HG03060 (cell line): ENCODE results near the gene SPPL2B.

Source experiments
- ATAC-seq: cut with Tn5 transposase; IDR thresholded peaks from one replicate; pipeline ENCODE4 v1.9.1; 2021; ENCODE audit warnings: low read depth, moderate number of reproducible peaks; ENCODE audit not compliant: unreplicated experiment

Gene SPPL2B

DNA sequence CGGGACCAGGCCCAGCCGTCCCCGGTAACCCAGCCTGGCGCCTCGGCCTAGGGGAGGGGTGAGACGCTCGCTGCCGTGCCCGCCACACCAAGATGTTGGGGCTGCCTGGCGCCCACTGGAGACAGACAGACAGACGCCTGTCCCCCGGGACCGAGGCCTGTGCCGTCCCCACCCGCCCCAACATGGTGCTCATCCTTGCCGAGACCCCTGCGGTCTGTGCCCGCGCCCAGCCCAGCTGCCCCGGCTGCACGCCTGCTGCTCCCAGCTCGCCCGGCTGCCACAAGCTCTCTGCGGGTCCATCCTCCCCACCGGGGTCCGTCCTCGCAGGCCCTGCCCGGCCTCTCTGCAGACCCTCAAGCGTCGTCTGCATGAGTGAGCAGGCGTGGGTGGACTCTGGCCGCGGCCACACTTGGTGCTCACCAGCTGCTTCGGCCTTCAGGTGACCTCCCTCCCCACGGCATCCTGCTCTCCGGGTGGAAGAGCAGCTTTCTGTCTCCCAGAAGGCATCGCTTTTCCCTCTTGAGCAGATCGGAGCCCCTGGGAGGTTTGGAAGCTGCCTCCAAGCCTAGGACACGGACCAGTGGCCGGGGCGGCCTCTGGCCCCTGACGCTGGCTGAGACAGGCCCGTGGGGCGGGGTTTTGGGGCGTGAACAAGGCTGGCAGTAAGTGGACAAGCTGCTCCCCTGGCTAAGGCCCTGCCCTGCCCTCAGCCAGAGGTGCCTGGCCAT, 24.8 kb downstream of the SPPL2B start:
- ATAC-seq = no peak

DNA sequence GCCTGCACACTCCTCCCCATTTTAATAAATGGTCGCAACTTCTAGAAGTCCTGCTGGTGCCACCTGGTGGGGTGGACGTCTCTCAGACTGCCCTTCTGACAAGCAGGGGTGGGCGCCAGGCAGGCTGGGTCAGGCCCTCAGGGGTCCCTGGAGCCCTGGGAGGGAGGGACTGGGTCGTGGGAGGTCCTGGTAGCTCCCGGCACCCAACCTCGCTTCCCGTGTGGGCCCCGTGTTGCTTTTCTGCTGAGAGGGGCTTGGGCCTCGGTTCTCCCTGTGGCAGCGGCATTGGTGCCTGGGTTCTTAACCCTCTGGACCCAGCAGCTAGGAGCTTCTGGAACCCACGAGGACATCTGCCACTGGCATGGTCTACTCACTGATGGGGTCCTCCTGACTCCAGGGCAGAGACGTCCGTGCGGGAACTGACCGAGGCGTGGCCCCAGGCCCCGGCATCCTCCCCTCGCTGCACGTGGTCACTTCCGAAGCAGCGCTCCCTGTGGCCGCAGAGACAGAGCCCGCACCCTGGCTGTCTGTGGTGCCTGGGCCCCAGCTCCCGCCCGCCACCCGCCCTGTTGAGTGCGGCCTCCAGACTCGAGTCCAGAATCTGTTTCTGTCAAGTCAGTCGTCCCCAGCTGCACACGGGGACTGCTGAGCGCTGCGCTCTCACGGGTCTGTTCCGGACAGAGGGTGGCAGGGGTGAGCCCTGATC, 25.6 kb downstream of the SPPL2B start:
- no peak for ATAC-seq

DNA sequence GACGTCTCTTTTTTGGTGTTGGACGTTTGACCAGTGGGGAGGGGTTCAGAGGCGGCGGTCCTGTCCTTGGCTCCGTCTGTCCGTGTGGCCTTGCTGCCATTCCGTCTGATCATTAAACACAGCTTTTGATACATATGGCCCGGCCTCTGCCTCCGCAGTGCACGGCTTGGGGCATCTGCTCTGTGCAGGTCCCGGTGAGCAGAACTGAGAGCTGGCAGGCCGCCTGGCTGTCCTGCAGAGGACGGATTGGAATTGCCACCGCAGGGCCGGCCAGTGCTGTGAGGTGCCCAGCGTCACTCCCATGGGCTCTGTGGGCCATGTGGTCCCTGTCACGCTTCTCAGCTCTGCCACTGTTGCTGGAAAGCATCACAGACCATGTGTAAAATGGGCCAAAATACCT, 26.2 kb downstream of the SPPL2B start:
- no peak for ATAC-seq

DNA sequence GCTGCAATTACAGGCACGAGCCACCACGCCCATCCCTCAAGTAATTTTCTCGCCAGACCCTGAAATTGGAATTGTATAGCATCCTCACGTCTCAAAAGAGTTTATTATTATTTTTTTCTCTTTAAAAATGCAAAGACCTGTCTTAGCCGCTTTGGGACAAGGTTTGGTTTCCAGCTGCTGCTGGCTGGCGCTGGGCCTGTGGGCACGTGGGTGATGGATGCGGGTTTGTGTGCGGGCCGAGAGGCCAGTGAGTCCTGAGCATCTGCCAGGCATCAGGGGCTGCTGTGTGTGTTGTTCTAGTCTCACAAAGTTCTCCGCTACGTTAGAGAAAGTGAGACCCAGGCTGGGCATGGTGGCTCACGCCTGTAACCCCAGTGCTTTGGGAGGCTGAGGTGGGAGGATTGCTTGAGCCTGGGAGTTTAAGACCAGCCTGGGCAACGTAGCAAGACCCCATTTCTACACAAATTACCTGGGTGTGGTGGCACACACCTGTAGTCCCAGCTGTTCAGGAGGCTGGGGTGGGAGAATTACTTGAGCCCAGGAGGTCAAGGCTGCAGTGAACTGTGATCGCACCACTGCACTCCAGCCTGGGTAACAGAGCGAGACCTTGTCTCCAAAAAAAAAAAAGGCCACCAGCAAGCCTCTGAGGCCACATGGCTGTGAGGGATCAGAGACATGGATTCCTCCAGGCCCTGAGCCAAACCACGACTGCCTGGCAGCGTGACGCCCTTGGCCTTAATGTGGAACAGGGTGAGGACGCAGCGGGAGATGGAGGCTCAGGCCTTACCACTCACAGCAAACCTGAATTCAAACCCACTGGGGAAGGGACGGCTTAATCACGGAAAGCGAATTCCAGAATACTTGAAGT, 26.9 kb downstream of the SPPL2B start:
- ATAC-seq = no peak

DNA sequence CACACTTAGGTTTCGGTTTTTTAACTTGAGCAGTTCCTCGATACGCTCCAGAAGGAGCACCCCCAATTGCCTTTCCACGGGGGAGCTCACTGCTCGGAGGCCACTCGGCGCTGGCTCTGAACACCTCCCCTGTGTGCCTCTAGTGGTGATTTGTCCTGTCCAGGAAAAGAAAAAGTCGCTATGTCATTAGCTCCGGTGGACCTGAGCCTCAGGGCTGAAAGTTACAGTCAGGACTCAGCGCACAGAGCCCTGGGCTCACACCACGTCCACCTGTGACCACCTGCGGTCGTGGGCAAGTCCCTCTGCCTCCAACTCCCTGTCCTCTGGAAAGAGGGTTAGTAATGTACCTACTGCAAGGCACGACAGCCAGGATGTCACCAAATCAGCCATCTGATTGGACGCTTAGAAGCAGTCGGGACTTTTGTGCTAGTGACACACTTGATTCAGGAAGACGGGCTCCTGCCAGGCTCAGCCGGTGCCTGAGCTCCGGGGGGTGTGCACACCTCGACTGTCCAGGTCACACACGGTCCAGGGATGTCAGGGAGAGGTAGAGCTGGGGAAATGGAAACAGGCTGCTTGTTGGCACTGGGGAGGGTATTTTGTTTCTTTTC, 27.7 kb downstream of the SPPL2B start:
- no peak for ATAC-seq

DNA sequence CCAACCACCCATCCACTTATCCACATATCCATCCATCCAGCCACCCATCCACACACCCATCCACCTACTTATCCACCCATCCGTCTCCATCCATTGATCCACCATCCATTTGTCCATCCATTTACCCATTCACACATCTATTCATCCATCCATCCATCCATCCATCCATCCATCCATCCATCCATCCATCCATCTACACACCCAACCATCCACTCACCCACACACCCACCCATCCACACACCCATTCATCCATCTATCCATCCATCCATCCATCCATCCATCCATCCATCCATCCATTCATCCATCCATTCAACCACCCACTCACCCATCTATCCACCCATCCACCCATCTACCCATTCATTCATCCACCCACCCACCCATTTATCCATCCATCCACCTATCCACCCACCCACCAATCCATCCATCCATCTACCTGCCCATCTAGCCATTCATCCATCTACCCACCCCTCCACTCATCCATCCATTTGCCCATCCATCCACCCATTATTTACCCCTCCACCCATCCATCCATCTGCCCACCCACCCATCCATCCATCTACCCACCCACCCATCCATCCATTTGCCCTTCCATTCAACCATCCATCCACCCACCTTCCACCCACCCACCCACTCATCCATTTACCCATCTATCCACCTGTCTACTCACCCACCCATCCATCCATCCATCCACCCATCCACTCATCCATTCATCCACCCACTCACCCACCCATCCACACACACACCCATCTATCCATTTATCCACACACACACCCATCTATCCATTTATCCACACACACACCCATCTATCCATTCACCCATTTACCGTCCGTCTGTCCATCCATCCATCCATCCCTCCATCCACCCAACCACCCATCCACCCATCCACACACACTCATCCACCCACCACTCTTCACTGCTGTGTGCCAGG, 29.1 kb downstream of the SPPL2B start:
- ATAC-seq = no peak

DNA sequence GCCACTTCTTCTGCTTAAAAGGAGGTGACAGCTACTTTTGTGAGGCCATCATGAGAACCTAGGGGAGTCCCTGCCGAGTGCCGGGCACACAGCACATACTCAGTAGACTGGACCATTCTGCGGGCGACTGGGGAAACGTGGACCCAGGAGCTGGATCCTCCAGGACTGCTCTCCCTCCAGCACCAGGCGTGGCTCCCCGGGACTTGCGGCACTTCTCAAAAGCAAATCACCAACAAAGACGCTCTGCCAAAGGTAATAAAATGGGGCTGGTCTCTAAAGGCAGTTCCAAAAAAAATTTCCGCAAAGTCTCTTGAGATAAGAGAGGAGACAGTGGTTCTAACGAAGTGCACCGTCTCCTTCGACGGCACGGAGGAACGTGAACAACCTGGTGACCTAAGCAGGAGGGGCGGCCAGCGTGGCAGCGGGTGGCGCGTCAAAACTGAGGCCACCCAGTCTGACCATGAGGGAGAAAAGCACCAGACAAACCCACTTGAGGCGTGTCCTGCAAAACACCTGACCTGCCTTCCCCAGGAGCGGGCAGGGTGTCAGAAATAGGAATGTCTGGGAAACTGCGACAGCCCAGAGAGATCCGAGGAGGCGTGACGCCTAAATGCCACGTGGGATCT, 30.2 kb downstream of the SPPL2B start:
- ATAC-seq = no peak

DNA sequence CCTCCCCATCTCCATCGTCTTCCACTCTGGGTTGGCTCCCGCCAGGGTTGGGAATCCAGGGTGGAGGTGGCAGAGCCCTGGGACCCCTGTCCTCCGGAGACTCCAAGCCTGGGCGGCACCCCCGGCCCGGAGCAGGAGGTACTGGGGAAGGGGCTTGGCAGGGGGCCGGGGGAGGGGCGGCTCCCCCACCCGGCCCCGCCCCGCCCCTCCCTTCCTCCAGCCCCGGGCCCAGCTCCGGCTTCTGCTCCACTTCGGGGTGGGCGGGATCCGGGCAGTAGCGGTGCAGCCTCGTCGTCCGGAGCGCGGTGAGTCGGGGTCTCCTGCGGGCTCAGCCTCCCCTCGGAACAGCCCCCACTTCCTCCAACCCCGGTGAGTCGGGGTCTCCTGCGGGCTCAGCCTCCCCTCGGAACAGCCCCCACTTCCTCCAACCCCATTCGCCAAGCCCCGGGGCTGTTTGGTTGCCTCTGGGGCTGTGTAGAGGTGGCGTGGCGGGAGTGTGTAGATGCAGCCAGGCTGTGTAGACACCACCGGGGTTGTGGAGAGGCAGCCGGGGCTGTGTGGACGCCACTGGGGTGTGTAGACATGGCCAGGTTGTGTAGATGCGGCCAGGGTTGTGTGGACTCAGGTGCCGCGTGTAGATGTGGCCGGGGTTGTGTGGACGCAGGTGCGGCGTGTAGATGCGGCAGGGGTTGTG, 31.7 kb downstream of the SPPL2B start, which contains the start of gene TMPRSS9:
TMPRSS9 (plus strand) TSS at position 274 of the 694 bp plus-strand sequence. CDS start 29,521 bp downstream, outside the sequence.
- ATAC-seq = no peak

DNA sequence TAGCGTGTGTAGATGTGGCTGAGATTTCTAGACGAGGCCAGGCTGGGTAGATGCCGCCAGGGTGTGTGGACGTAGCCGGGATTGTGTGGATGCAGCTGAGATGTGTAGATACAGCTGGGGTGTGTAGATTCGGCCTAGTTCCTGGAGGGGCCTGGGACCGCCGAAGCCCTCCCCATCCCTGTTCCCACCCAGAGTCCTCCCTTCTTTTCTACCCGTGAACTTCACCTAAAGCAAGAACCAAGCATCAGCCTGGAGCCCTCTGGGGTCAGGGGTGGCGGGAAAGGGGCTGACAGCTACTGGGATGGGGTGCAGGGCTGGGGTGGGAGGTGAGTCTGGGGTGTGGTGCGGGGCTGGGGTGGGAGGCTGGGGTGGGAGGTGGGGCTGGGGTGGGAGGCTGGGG, 32.3 kb downstream of the SPPL2B start:
- no peak for ATAC-seq

DNA sequence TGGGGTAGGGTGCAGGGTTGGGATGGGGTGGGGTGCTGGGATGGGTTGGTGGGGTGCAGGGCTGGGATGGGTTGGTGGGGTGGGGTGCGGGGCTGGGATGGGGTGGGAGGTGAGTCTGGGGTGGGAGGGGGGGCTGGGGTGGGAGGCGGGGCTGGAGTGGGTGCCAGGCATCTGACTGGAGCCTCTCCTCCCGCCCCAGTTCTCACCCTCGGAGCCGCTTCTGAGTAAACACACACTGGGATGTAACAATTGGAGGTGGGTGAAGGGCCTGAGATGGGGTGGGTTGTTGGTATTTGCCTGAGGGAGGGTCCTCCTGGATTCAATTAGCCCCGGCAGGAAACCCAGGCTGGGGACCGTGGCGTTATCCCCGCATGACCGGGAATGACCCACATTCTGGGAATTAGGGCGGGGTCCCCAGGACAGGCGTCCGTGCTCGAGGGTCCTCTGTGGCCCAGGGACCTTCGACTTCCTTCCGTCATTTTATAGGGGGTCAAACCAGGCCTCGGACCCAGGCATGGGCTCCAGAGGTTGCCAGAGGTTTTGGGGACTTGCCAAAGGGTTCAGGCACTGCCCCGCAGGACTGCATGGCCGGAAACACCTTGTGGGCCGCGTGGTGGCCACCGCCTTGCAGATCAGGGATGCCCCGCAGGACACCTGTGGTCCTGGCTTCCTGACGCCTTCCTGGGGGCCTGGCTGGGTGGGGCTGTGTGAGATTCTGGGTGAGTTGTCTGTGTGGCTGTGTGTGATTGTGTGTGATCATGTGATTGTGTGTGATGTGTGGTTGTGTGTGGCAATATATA, 33.0 kb downstream of the SPPL2B start:
- no peak for ATAC-seq

DNA sequence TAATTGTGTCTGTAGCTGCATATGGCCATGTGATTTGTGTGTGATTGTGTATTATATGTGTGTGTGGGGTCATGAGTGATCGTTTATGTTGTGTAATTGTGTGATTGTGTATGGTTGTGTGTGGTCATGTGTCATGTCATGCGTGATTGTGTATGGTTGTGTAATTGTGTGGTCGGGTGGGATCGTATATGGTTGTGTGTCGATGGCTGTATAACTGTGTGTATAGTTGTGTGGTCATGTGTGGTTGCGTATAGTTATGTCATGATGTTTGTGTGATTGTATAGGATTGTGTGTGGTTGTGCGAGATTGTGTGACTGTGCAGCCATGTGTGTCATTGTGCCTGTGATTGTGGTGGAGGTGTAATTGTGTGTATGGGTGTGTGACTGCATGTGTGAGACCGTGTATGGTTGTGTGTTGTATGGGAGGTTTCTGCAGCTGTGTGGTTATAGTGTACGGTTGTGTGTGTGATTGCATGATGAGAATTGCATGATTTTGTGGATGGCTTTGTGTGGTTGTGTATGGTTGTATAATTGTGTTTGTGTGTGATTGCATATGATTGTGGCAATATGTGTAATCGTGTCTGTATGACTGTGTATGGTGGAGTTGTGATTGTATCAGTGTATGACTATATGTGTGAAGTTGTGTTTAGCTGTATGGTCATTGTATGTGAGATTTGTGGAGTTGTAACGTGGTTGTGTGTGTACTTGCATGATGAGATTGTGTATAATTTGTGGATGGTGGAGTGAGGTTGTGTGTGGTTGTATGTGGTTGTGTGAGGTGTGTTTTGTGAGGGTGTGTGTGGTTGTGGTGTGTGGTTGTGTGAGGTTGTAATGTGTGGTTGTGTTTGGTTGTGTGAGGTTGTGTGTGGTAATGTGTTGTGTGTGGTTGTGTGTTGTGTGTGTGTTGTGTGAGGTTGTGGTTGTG, 33.8 kb downstream of the SPPL2B start:
- no peak for ATAC-seq

DNA sequence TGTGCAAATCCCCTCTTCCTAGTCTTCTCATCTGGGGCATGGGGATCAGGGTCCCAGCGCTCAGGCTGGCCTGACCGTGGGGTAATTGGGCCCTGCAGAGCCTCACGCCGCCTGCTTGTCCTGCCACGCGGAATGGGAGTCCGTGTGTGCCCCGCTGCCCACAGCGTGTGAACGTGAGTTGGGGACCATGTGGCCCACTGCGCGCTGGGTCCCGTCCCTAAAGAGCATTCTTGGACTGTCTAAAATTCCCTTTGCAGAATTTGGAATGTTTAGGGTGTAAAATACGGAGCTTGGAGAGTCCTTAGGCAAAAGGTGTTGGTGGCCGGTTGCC, 34.5 kb downstream of the SPPL2B start:
- ATAC-seq = no peak

DNA sequence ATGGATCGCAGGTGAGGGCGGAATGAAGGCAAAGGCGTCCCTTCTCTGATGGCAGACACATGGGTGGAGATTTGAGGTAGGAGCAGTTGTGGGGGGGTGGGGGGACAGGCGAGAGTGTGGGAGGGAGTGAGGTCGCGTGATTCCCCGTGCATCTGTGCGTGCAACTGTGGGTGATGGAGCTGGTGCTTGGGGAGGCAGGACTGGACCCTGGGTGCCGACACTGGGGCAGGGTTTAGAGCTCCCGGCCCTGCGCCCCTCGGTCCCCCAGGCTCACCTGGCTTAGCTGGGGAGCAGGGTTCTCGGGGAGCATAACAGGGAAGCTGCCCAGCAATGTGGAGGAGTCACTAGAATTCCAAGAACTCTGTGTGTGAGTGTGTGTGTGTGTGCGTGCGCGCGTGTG, 34.9 kb downstream of the SPPL2B start:
- no peak for ATAC-seq

DNA sequence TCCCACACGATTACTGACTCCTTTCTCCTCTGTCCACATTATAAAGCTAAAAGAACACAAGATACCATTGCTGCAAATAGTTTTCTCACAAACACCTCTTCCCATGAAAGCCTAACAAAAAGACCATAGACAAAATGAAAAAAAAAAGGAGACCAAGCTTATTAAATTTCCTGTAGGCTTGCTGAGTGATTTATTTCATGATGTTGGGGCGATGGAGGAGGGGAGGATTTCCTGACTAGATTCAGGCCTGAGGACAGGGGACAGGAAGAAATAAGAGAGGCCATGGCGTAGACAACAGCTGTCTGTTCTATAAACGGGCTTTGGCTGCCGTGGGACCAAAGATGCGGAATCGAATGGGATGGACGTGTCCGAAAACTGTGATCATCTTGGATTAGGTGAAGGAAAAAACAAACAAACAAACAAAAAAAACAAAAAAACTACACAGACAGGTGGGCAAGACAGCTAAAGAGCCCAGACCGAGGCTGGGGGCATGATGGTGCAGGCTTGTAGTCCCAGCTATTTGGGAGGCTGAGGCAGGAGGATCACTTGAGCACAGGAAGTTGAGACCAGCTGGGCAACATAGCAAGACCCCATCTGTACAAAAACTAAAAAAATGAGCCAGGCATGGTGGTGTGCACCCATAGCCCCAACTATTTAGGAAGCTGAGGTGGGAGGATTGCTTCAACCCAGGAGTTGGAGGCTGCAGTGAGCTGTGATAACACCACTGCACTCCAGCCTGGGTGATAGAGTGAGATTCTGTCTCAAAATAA, 36.9 kb downstream of the SPPL2B start:
- no peak for ATAC-seq

DNA sequence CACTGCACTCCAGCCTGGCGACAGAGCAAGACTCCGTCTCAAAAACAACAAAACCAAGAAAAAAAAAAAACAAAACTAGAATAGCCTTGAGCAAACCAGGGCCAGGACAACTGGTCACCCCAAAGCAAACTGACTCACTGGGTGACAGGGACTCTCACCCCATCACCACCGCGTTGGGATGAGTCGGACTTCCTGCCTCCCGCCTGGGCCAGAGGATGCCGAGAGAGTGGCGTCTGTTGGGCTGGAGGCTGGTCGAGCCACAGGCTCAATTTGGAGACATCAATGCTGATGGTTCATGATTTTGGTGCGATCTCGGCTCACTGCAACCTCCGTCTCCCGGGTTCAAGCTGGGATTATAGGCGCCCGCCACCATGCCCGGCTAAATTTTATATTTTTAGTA, 43.2 kb downstream of the SPPL2B start:
- no peak for ATAC-seq

DNA sequence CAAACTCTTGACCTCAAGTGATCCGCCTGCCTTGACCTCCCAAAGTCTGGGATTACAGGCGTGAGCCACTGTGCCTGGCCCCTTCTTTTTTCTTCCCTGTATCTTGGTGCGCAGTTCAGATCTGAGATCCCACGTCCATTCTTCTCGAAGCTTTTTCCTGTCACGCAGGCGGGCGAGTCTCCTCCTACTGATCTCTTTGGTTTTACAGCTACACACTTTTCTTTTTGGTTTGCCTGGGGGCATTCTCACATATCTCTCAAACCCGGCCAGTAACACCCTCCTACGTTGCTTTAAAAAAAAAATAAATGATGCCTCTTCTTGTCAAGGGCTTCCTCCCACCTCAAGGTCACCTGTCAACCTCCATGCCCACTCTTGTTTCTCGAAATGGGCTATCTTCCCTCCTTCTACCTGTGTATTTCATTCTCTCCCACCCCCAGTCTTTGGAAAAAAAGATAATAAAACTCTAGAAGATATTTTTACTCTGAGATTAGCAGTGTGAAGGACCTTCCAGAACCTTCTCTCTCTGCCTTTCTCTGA, 43.7 kb downstream of the SPPL2B start:
- ATAC-seq = no peak
